Stimulated activated CD8-positive, alpha-beta memory T cell treated with anti-CD3 and anti-CD28 coated beads, Interleukin-4, amount 100 ng/mL, for 24 hours (primary cell): ENCODE results near the gene AP4E1.
"Not testable (repeated sequence)": the region's sequence is repeated elsewhere in the genome, so short reads cannot be mapped to it uniquely, and the experiment has no call there.

ENCODE experiments used
- DNase-seq: peaks from one replicate; pipeline ENCODE4 v3.0.0-alpha.2; 2020; ENCODE audit warnings: low read depth

The AP4E1 gene

DNA sequence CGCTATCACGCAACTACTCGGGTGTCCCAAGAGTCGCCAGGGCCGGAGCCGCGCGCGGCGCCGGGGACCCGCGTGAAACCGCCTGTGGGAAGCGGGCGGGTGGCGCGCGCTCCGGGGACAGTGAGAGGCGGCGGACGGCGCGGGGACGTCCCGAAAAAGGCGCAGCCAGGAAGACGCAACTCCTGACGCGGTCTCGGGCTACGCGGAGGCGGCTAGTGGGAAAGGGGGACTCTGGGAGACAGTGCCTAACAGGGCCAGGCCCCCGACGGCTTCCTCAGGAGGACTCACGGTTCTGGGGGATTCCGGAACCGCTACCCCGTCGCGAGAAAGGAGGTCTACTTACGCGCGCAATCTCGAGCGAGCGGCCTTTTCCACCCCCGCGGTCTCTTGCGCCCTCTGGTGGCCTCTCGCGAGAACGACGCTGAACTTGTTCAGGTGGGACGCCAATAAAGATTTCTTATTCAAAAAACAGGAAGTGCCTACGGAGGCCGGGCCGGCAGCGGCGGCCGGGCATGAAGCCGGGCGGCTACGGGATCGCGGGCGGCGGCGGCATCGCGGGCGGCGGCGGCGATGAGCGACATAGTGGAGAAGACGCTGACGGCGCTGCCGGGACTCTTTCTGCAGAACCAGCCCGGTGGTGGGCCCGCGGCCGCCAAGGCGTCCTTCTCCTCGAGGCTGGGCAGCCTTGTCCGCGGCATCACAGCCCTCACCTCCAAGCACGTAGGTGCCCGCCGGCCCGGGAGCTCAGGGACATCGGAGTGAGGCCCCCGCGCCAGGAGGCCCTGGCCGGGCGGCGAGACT lies at the start of gene AP4E1:
TSS of gene AP4E1 (plus strand) at position 475 of the 801 bp plus-strand sequence. CDS start at position 571, 96 bp downstream.
- peak; percentile 85 for DNase-seq

DNA sequence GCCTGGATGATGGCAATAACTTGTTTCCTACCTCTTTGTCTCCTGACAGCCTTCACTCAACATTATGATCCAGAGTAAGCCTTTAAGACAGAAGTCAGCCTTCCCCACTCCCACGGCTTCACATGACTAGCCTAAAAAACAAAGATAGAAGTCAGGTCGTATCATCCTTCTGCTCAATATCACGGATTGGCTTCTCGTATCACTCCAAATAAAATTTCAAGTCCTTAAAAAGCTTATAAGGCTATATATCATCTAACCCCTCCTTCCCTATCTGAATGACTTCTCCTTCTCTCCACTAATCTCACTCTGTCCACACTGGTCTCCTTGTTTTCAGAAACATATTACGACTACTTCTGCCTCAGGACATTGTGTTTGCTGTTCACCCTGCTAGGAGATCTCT lies 47.7 kb upstream of the AP4E1 start:
- no peak for DNase-seq

DNA sequence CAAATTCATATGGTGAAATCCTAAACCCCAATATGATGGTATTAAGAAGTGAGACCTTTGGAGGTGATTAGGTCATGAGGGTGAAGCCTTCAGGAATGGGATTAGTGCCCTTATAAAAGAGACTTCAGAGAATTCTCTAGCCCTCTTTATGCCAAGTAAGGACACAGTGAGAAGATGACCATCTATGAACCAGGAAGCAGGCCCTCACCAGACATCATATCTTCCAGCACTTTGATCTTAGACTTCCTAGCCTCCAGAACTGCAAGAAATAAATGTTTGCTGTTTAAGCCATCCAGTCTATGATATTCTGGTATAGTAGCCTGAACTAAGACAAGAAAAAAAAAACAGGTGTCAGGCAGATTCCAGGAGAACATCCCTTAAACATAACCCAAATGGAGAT lies 45.9 kb upstream of the AP4E1 start:
- DNase-seq, result no peak

DNA sequence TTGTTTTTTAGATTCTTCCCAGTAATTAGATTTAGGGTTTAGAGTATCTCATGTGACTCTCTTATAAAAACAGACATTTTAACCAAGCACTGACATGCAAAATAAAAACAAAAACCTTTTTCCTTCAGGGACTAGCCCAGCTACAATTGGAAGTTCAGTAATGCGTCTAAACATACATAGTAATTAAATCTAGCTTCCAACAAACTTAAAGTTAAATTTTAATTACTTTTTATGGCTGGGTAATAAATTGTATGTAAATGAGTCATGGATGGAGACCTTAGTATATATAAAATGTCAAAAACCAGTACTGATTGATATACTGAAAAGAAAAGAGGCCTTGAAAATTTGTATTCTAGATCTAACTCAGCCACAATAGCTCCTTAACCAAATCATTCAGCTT lies 43.6 kb upstream of the AP4E1 start:
- no peak for DNase-seq

DNA sequence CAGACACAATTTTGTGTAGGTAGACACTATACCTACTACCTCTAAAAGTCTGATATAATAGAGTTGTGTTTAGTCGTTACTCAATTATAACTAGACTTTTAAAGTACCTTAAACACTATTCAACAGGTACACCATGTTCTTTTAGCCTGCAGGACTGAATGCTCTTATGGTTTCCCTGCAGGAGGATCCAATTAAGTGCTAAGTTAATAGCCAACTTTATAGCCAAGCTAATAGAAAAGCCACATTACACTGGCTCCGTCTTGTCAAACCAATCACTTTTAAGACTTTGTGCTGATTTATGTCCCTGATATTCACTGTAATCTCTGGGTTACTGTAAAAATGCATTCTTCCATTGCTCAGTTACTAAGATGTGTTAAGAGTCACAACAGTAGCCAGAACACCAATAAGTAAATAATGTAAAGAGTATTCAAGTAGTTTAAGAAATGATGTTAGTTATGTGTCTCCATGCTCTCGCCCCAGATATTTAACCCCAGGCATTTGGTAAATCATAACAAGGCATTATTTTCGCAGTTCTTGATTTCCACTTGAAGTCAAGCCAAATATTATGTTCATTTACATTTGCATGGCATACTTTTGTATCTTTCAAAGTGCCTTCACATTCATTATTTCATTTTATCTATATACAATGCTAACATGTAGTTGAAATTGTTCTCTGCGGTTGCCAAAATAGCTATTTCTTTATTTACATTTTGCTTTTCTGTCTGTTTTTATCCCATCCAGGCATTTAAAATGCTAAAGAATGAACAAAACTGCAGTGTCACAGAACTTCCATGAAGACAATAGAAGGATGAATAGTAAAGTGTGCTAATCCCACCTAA lies 42.7 kb upstream of the AP4E1 start:
- no peak for DNase-seq

DNA sequence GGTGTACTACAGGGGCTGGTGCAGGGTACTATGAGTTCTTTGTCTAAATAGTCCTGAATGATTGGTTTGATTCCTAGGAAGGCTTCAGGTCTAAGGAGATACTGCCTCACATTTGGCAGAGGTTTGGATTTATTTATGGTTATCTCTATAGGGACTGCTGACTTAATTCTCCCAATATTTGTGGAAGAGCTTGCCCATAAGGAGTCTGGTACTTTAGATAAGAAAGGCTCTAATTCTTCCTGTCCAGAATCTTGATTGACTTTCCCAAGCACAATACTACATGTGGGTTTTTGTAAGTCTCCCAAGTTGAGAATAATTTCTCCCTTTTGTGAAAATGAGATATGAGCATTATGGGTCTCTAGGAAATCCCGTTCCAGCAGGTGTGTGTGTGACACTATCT lies 36.7 kb upstream of the AP4E1 start:
- no peak for DNase-seq

DNA sequence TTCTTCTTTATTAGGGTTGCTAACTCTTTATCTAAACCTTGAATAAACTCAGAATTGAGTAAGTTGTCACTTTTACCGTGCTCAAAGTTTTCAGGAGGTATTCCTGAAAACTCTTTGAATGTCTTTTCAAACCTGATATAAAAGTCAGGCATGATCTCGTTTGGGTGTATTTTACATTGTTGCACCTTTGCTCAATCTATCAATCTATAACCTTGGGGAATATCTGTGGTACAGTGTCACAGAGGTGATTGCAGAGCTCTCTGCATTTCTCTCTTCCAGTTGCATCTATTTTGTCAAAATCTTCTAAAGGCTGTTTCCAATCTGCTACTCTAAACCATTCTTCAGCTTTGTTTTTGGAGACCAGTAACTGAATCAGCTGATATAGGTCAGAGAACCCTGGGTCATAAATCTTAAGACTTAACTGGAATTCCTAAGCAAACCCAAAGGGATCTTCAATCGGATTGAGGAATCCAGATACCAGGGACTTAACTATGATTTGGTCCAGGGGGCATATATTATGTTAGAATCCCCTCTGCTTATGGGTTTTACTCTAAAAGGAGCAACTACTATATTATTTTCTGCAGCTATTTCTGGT lies 35.6 kb upstream of the AP4E1 start:
- DNase-seq, result no peak

DNA sequence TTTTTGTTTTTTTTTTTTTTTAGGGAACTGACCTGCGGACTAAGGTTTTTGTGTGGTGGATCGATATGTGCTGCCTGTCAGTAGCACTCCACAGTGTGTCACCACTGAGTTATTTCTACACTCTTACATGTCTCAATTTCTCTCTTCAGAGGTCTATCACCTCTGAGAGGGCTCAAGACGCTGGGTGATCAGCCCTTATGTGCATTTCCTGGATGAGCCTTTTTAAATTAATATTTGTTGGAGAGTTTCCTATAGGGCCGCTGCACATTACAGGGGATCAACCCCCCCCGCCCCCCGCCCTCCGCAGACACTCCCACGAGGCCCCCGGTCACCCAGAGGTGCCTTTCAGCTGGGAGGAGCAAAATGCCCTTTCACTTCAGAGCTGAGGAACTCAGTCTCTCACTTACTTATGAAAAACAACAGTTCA lies 34.5 kb upstream of the AP4E1 start:
- no peak for DNase-seq

DNA sequence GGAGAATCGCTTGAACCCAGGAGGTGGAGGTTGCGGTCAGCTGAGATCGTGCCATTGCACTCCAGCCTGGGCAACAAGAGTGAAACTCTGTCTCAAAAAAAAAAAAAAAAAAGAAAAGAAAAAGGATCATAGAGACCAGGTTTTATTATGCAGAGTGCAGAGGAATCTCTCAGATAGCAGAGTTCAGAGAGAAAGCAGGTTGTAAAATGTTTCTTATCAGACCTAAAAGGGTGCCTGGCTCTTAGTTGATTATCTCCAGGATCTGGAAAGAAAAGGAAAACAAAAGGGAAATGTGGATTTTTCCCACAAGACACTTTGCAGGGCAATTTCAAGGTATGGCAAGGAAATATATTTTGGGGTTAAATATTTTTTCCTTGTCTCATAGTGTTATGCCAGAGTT lies 33.2 kb upstream of the AP4E1 start:
- not testable (repeated sequence) for DNase-seq

DNA sequence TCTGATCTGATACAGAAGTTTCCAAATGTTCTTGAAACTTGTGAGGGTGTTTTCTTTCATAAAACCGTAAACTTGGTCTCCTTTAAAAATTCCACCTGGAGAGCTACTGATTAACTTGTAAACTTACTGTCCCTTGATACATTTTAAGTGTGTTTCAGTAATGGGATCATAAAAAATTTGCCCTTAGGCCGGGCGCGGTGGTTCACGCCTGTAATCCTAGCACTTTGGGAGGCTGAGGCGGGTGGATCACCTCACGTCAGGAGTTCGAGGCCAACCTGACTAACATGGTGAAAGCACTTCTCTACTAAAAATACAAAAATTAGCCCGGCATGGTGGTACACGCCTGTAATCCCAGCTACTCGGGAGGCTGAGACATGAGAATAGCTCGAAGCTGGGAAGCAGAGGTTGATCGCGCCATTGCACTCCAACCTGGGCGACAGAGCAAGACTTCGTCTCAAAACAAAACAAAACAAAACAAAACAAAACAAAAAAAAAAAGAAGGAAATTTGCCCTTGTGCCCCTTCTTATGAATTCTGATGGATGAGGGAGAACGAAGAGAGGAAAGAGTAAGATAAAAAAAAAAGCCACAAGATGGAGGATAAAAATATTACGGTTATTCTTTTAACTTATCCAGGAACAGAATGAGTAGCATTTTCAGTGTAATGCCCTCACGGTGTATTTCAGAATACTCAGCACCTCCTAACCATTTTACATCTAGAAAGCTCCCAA lies 32.1 kb upstream of the AP4E1 start:
- DNase-seq, result no peak

DNA sequence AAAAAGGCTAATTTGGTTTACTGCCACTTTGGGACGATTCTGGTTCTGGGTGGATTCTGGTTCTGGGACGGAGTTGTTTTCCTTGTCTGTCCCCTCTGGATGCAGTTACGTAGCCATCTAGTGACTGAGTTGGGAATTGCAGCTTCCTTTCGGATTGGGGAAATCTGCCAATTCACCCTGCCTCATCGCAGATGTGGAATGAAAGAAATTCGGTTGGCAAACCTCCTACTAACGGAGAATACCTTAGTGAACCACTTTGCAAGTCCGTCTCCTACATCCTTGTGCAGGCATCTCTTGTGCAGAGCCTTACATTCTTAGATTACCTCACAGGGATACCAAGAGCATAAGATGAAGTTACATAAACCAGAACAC lies 31.5 kb upstream of the AP4E1 start:
- peak; percentile 35 for DNase-seq

DNA sequence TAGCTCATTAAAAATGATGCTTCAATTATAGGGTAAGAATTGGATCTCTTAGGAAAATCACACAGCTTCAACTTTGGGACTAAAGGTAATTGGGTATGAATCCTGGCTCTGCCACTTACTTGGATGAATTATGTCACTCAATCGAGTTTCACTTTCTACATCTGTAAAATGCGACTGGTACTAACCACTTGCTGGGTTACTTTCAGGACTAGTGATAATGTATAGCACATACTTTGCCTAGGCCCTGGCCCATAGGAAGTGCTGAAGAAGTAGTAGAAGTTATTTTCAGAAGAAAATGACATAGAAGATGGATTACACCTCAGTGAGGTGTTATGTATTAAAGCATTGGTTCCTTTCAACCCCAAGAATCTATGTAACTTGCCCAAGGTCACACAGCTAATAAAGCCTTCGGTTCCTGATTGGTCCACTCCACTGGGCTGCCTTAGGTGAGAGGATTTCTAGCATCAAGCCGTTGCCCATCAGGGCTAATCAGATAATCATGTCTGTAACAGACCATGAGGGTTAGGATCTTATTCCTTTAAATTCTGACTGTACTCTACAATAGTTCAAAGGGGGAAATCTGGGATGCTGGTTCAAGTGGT lies 29.4 kb upstream of the AP4E1 start:
- no peak for DNase-seq

DNA sequence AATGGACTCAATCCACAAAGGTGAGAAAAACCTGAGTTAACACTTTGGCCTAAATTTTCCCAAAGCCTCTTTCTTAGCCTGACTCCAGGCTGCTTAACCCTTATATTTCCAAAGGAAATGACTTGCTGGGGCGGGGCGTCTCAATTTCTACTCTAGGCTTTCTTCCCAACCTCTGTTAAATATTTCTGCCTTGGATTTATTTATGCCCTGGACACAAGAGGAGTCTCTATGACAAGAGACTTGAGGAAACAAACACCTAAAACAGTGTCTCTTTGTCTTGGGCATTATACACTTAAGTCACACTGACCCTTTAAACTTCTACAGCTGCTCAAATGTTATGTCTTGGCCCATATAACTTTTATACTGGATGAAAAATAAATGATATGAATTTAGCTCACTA lies 28.3 kb upstream of the AP4E1 start:
- no peak for DNase-seq

DNA sequence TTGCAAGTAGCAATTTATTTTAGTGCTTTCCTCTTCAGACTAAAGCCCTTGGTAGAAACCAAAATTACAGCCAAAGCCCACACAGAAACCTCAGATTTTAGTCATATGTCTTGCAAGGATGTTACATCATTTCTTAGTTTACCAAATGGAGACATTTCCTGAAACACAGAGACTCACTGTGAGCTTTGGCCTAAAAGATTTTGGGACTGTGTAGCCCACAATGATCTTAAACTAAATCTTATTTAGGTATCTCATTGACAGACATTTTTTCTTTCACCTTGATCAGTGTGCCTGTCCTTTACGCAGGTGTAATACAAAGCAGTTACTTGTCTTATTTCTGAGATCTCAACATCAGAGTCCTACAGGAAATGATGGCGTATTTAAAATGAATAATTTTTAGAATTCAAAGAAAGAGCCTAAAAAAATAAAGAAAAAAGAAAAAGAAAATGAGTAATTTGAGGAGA lies 27.8 kb upstream of the AP4E1 start:
- no peak for DNase-seq

DNA sequence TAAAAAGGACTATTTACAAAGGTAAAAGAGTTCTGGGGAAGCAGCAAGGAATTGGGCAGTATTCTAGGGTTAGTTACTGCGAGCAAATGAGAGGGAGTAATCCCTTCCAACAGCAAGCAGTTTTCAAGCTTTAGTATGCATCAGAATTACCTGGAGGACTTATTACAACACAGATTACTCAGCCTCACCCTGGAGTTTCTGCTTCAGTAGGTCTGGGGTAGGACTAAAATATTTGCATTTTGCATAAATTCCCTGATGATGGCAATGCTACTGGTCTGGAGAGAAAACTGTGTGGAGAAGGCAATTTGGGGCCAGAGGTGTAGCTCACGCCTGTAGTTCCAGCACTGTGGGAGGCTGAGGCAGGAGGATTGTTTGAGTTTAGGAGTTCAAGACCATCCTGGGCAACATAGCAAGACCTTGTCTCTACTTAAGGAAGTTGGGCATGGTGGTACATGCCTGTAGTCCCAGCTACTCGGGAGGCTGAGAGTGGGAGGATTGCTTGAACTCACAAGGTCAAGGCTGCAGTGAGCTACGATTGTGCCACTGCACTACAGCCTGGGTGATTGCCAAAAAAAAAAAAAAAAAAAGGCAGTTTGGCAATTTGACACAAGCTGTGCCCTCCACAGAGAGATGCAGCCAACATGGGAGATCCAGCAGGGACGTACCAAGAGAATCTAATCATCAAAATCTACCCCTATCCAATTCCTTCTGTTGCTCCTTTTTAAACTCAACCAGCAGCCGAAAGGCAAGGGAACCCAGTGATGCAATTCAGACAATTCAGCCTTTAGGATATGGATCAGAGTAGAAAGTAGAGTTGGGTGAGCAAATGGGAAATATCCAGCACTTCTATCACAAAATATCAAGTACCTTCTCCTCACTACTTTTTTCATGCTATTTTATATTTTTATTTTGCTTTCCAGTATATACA lies 27.1 kb upstream of the AP4E1 start:
- DNase-seq, result no peak

DNA sequence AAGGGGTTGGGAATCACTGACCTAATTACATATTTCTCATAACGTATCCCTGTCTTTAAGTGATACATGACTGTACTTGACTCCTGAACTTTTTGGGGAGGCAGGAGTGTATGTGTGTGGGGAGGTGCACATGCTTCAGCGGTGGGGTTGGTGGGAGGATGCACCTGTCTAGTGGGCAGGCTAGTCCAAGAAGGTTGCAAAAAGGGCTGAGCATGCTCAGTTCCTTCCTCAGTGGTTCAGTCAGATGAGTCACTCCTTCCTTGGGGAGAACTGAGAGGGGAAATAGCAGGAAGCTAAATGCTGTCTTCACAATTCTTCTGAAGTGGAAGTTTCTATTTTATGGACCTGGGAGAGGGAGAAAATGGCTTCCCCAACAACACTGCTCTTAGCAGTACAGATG lies 24.6 kb upstream of the AP4E1 start:
- no peak for DNase-seq

DNA sequence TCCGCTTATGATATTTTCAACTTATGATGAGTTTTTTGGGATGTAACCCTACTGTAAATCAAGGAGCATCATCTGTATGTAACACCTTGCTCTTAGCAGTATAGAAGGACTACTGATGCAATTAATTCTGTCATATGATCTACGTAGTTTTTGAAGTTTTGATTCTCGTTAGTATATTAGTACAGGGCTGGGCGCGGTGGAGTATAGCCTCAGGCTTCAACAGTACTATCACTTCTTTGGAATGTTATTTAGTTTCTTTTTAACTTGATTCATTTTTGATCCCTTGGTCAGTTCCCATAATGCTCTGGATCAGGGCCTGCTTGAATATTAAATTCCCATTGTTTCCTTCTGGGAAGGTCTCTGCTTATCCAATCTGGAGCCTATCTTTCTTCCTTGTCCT lies 23.9 kb upstream of the AP4E1 start:
- DNase-seq, result no peak

DNA sequence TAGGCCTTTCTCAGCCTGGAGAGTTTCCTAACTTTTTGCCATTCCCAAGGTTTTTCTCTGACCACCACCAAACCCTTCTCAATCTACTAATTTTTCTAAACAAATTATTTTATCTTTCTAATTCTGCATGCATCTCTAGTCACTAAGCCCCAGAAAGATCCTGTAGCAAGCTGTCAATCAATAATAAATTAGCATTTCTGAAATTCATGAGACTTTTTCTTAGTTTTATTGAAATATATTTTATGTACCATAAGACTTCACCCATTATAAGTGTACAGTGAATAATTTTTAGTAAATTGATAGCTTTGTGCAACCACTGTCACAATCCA lies 22.4 kb upstream of the AP4E1 start:
- no peak for DNase-seq

DNA sequence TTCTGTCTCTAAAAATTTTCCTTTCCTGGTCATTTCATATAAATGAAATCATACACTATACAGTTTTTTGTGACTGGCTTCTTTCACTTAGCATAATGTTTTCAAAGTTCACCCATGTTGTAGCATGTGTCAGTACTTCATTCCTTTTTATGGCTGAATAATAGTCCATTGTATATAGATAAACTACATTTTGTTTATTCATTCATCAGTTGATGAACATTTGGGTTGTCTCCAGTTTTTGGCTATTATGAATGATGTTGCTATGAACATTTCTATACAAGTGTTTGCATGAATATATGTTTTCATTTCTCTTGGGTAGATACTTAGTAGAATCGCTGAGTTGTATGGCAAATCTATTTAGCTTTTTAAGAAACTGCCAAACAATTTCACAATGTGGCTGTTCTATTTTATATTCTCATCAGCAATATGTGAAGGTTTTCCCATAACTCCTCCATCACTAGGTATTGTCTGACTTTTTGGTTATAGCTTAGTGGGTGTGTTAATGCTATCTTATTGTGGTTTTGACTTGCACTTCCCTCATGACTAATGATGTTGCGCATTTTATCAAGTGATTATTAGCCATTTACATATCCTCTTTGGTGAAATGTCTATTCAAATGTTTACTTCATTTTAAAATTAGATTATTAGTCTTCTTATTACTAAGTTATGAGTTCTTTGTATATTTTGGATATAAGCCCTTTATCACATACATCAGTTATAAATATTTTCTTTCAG lies 21.7 kb upstream of the AP4E1 start:
- DNase-seq, result no peak

DNA sequence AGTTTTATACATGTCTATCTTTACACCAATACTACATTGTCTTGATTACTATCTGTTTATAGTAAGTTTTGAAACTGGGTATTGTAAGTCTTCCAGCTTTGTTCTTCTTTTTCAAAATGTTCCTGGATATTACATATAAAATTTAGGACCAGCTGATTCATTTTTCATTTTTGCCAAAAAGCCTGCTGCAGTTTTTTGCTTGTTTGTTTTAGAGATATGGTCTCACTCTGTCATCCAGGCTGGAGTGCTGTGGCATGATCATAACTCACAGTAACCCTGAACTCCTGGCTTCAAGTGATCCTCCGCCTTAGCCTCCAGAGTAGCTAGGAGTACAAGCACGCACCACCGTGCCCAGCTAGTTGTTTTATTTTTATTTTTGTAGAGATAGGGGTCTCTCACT lies 20.4 kb upstream of the AP4E1 start:
- no peak for DNase-seq
